H9 (cell line): ENCODE data around the gene TMEM54. TPM values are rescaled to one million over a fixed set of nuclear protein-coding genes. Genes with fewer than 3 reads are reported as not detected.

Experiments
- DNase-seq: peaks from one replicate; pipeline ENCODE4 v3.0.0-alpha.2; 2017
- H2AFZ ChIP-seq: one replicate; pipeline ENCODE4 v1.6.1; 2013; ENCODE audit warnings: mild to moderate bottlenecking, low read length, control low read depth, moderate library complexity
- H2AK5ac ChIP-seq: 2 replicates; pipeline ENCODE4 v1.6.1; 2013; ENCODE audit warnings: low read length, control low read depth, mixed read lengths; ENCODE audit not compliant: insufficient read length
- H2BK120ac ChIP-seq: one replicate; pipeline ENCODE4 v1.6.1; 2013; ENCODE audit warnings: low read depth, mild to moderate bottlenecking, low read length, control low read depth, inconsistent platforms; ENCODE audit not compliant: poor library complexity, severe bottlenecking
- H2BK12ac ChIP-seq: 2 replicates; pipeline ENCODE4 v1.6.1; 2013; ENCODE audit warnings: low read length, control low read depth, mixed read lengths, low read depth; ENCODE audit not compliant: insufficient read length
- H2BK15ac ChIP-seq: 2 replicates; pipeline ENCODE4 v1.6.1; 2013; ENCODE audit warnings: low read depth, low read length, control low read depth
- H2BK20ac ChIP-seq: one replicate; pipeline ENCODE4 v1.6.1; 2013; ENCODE audit warnings: low read depth, mild to moderate bottlenecking, low read length, control low read depth, inconsistent platforms; ENCODE audit not compliant: poor library complexity, severe bottlenecking
- H2BK5ac ChIP-seq: 2 replicates; pipeline ENCODE4 v1.6.1; 2013; ENCODE audit warnings: low read length, control low read depth, mixed read lengths; ENCODE audit not compliant: insufficient read length
- H3K14ac ChIP-seq: 2 replicates; pipeline ENCODE4 v1.6.1; 2013; ENCODE audit warnings: low read length, control low read depth; ENCODE audit not compliant: insufficient read depth
- H3K18ac ChIP-seq: 2 replicates; pipeline ENCODE4 v1.6.1; 2013; ENCODE audit warnings: low read depth, mild to moderate bottlenecking, mixed read lengths, low read length, control low read depth; ENCODE audit not compliant: insufficient read length
- H3K23ac ChIP-seq: 2 replicates; pipeline ENCODE4 v1.6.1; 2013; ENCODE audit warnings: low read length, control low read depth, mixed read lengths, low read depth; ENCODE audit not compliant: insufficient read length
- H3K23me2 ChIP-seq: 2 replicates; pipeline ENCODE4 v1.6.1; 2013; ENCODE audit warnings: low read depth, mild to moderate bottlenecking, mixed read lengths, low read length, control low read depth; ENCODE audit not compliant: insufficient read length, poor library complexity, severe bottlenecking
- H3K27ac ChIP-seq: 2 replicates; pipeline ENCODE4 v1.5.1; 2013; ENCODE audit warnings: low read length, control low read depth, mixed read lengths, low read depth; ENCODE audit not compliant: insufficient read length
- H3K27me3 ChIP-seq: 2 replicates; pipeline ENCODE4 v1.6.1; 2013; ENCODE audit warnings: low read length, control low read depth, inconsistent platforms; ENCODE audit not compliant: insufficient read depth
- H3K4ac ChIP-seq: 2 replicates; pipeline ENCODE4 v1.6.1; 2013; ENCODE audit warnings: low read depth, mild to moderate bottlenecking, control low read depth, inconsistent platforms, low read length, moderate library complexity
- H3K4me1 ChIP-seq: 2 replicates; pipeline ENCODE4 v1.6.1; 2013; ENCODE audit warnings: low read length, control low read depth, inconsistent platforms; ENCODE audit not compliant: insufficient read depth
- H3K4me2 ChIP-seq: 2 replicates; pipeline ENCODE4 v1.6.1; 2013; ENCODE audit warnings: low read length, control low read depth, mixed read lengths; ENCODE audit not compliant: insufficient read length, insufficient read depth
- H3K56ac ChIP-seq: 2 replicates; pipeline ENCODE4 v1.6.1; 2013; ENCODE audit warnings: low read depth, mild to moderate bottlenecking, mixed read lengths, low read length, control low read depth; ENCODE audit not compliant: insufficient read length
- H3K79me1 ChIP-seq: 2 replicates; pipeline ENCODE4 v1.6.1; 2013; ENCODE audit warnings: low read depth, mild to moderate bottlenecking, moderate library complexity, low read length, control low read depth, inconsistent platforms; ENCODE audit not compliant: insufficient read depth, poor library complexity, severe bottlenecking
- H3K79me2 ChIP-seq: 2 replicates; pipeline ENCODE4 v1.6.1; 2013; ENCODE audit warnings: low read length, control low read depth, inconsistent platforms; ENCODE audit not compliant: insufficient read depth
- H3K9ac ChIP-seq: 2 replicates; pipeline ENCODE4 v1.6.1; 2013; ENCODE audit warnings: low read length, control low read depth, mixed read lengths; ENCODE audit not compliant: insufficient read length; ENCODE audit errors: extremely low read depth
- H3K9me3 ChIP-seq: one replicate; pipeline ENCODE4 v1.6.1; 2013; ENCODE audit warnings: low read depth, low read length, inconsistent platforms; ENCODE audit not compliant: control insufficient read depth
- H3T11ph ChIP-seq: one replicate; pipeline ENCODE4 v1.6.1; 2013; ENCODE audit warnings: mild to moderate bottlenecking, low read length, control low read depth, inconsistent platforms
- H4K20me1 ChIP-seq: one replicate; pipeline ENCODE4 v1.6.1; 2013; ENCODE audit not compliant: control insufficient read depth, insufficient read length, insufficient read depth
- H4K5ac ChIP-seq: 2 replicates; pipeline ENCODE4 v1.6.1; 2013; ENCODE audit warnings: low read depth, mild to moderate bottlenecking, mixed read lengths, low read length, control low read depth; ENCODE audit not compliant: insufficient read length
- H4K8ac ChIP-seq: replicated peaks from 2 replicates; pipeline ENCODE4 v1.6.1; 2013; ENCODE audit warnings: low read length, control low read depth, mixed read lengths, low read depth; ENCODE audit not compliant: insufficient read length
- H4K91ac ChIP-seq: 2 replicates; pipeline ENCODE4 v1.6.1; 2013; ENCODE audit warnings: low read depth, mild to moderate bottlenecking, moderate library complexity, mixed read lengths, low read length, control low read depth; ENCODE audit not compliant: insufficient read length
- H3K27ac Mint-ChIP-seq, 3 experiments: 2 replicates in 2 of 3; 3 replicates in 1 of 3; pipeline ENCODE4 v1.8.0; 2020 to 2021; ENCODE audit warnings: mixed read lengths in 3 of 3, mild to moderate bottlenecking in 1 of 3, moderate library complexity in 1 of 3
- H3K27me3 Mint-ChIP-seq: 2 replicates; pipeline ENCODE4 v1.8.0; 2021; ENCODE audit warnings: low read depth, mild to moderate bottlenecking, moderate library complexity, mixed read lengths
- H3K36me3 Mint-ChIP-seq, 3 experiments: 2 replicates in 2 of 3; 3 replicates in 1 of 3; pipeline ENCODE4 v1.8.0; 2020 to 2021; ENCODE audit warnings: low read depth in 3 of 3, mixed read lengths in 3 of 3; ENCODE audit not compliant: insufficient read depth in 1 of 3
- H3K4me1 Mint-ChIP-seq, 2 experiments: 2 replicates each; pipeline ENCODE4 v1.8.0; 2020; ENCODE audit warnings: mixed read lengths in 2 of 2
- H3K4me3 Mint-ChIP-seq, 2 experiments: 2 replicates in 1 of 2; 3 replicates in 1 of 2; pipeline ENCODE4 v1.8.0; 2020 to 2021; ENCODE audit warnings: mild to moderate bottlenecking in 2 of 2, mixed read lengths in 2 of 2, moderate library complexity in 1 of 2
- H3K9me3 Mint-ChIP-seq, 2 experiments: 2 replicates in 1 of 2; 3 replicates in 1 of 2; pipeline ENCODE4 v1.8.0; 2020; ENCODE audit warnings: mild to moderate bottlenecking in 2 of 2, mixed read lengths in 2 of 2, moderate library complexity in 1 of 2
- WGBS: extraction: QIAGEN DNeasy Blood & Tissue Kit; methylation state at CpG from one replicate; pipeline ENCODE4 v1.1.7; 2013; ENCODE audit warnings: missing lambda C conversion rate, low lambda C conversion rate, mixed read lengths; ENCODE audit not compliant: insufficient read length; ENCODE audit errors: extremely low coverage; 5-methylcytosine and 5-hydroxymethylcytosine counted together
- total RNA-seq: library from RNA; stranded (reverse); gene quantifications from 2 replicates; pipeline ENCODE4 v1.2.1, GENCODE V29; 2021
- TF ChIP-seq, protein P1 (sequence below): fragments of 200-600 bp; sonication (generic); conservative IDR thresholded peaks from 3 replicates; pipeline ENCODE4 v1.8.0; 2021; ENCODE audit warnings: antibody characterized with exemption, mild to moderate bottlenecking

TMEM54 gene
- total RNA-seq, 1 experiment from 2014 or later, result 17.2 TPM

DNA sequence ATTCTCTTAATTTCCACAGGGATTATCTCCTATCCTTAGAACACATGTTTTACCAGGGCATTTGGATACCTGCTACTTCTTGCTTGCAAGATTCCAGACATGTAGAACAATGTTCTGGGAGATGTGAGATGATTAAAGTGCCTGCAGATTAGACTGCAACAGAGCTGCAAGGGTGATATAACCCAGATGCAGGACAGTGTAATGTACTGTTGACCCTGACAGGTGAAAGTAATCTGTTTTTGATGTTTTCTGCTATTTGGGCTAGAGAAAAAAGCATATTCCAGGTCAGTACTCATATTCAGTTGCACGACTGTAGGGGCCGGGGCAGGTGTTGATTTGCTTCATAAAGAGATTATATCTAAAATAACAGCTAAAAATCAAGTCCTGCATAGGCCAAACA lies 27.1 kb upstream of the TMEM54 start:
- H3K4me3 Mint-ChIP-seq, result no peak overlapping the region
- H3K4me1 ChIP-seq, result no peaks in the 10 kb centered on the region
- H4K91ac ChIP-seq, result no peak overlapping the region
- H2AFZ ChIP-seq, result no peak overlapping the region
- peaks cover 18% of the 10 kb centered on the region; the same call in 1 of the 2 replicates for H3K27me3 ChIP-seq
- H4K20me1 ChIP-seq, result no peaks in the 10 kb centered on the region
- H2BK12ac ChIP-seq, result no peak overlapping the region
- no peak overlapping the region for H2BK15ac ChIP-seq
- H3K36me3 Mint-ChIP-seq, result no peaks in the 10 kb centered on the region
- no peak for DNase-seq
- no peak overlapping the region for H3K18ac ChIP-seq
- peaks cover 5 to 9% of the 10 kb centered on the region in 2 experiments; a peak in 4 of 5 replicates for H3K9me3 Mint-ChIP-seq
- H2BK120ac ChIP-seq, result no peak overlapping the region
- H3K4me1 Mint-ChIP-seq, result peaks cover 23 to 34% of the 10 kb centered on the region in 2 experiments
- H3K79me2 ChIP-seq, result no peaks in the 10 kb centered on the region
- no CpG with 5 or more reads among the region's 2 CpGs for WGBS
- no peak overlapping the region for H3K9ac ChIP-seq
- H4K5ac ChIP-seq, result no peak overlapping the region
- no peak overlapping the region for H2BK5ac ChIP-seq
- no peak overlapping the region for H3K27ac Mint-ChIP-seq
- peaks cover 71% of the 10 kb centered on the region for H3K27me3 Mint-ChIP-seq
- no peak overlapping the region for H3K4ac ChIP-seq
- no peak overlapping the region for H3K14ac ChIP-seq
- H3K23ac ChIP-seq, result no peak overlapping the region
- H3K4me2 ChIP-seq, result no peak overlapping the region
- no peak overlapping the region for H2AK5ac ChIP-seq
- no peak overlapping the region for H3K56ac ChIP-seq
- no peaks in the 10 kb centered on the region for H3K79me1 ChIP-seq
- H4K8ac ChIP-seq, result no peak overlapping the region
- H3K23me2 ChIP-seq, result peaks cover 12% of the 10 kb centered on the region
- H2BK20ac ChIP-seq, result no peak overlapping the region
- H3K9me3 ChIP-seq, result no peaks in the 10 kb centered on the region
- TF ChIP-seq, protein P1, sequence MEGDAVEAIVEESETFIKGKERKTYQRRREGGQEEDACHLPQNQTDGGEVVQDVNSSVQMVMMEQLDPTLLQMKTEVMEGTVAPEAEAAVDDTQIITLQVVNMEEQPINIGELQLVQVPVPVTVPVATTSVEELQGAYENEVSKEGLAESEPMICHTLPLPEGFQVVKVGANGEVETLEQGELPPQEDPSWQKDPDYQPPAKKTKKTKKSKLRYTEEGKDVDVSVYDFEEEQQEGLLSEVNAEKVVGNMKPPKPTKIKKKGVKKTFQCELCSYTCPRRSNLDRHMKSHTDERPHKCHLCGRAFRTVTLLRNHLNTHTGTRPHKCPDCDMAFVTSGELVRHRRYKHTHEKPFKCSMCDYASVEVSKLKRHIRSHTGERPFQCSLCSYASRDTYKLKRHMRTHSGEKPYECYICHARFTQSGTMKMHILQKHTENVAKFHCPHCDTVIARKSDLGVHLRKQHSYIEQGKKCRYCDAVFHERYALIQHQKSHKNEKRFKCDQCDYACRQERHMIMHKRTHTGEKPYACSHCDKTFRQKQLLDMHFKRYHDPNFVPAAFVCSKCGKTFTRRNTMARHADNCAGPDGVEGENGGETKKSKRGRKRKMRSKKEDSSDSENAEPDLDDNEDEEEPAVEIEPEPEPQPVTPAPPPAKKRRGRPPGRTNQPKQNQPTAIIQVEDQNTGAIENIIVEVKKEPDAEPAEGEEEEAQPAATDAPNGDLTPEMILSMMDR, result no peak
- H3K27ac ChIP-seq, result no peak overlapping the region
- no peak overlapping the region for H3T11ph ChIP-seq
